G401 (cell line): ENCODE data around the gene LRRN2. TPM values are rescaled to one million over a fixed set of nuclear protein-coding genes. Genes with fewer than 3 reads are reported as not detected.

ENCODE experiments used
- DNase-seq: peaks from one replicate; pipeline ENCODE4 v3.0.0-alpha.2; 2015; ENCODE audit warnings: low spot score
- in situ Hi-C: cut with HindIII; loops from 2 replicates; pipeline ENCODE4 v1.10.0; 2016; ENCODE audit warnings: low sequenced_read_pairs, mixed read lengths
- total RNA-seq: library from RNA; depleted of rRNA; stranded (reverse); fragments of >200 nt; shearing (Covaris generic); gene quantifications from 2 replicates; pipeline ENCODE4 v1.2.3, GENCODE V29; 2014; rRNA removed

Gene LRRN2
- total RNA-seq, 1 experiment from 2014 or later, result 0.44 TPM

DNA sequence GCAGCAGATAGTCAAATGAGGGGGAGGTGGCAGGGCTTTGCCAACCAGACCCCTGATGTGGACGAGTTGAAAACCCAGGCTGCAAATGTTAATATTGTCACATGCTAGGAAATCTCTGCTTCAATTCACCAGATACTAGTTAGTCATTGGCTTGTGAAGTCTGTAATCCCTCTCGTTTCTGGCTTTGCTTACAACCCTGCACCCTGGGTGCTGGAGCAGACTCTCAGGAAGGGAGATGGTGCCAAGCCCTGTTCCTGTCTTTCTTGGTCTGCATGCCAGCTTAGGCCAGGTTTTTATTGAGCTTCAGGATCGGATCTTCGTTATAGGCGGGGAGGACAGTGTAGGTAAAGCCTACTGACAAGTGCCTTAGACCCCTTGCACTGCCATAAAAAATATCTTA is 116.1 kb downstream of the LRRN2 start:
- in situ Hi-C loops, result no loop called here
- DNase-seq, result peak; percentile 82

DNA sequence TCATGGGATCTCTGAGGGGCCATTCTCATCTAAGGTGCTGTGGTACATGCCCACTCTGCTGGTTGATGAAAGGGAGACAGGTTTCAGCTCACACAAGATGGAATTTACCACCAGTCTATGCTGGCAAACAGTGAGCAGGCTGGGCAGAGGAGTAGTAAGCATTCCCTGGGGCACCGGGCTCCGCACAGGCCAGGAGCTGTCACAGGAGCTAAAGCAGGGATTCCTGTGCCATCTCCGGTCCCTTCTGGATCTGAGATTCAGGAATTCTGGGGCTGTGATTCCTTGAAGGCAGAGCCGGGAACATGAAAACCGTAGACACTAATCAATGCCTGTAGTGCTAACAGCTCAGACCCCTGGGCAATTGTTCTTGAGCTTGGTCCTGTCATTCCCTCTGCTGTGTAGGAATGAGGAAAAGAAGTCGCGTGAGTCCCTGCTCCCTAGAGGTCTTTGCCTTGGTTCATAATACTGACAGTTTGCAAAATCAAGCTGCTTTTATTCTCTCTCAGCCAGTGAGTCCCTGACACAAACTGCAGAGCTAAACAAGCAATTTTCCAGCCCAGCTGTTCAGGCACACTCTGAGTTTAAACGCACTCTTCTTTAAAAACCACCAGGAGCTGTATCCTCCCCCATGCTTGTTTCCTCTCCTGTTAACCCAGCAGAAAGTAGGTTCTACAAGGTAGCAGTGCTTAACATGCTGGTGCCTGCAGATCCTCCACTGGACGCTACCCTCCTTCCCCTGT is 116.8 kb downstream of the LRRN2 start:
- in situ Hi-C loops, result no loop called here
- peak; percentile 26 for DNase-seq

Other genes starting within 250 kb of the LRRN2 start
- gene PIK3C2B, start 190.9 kb downstream of the LRRN2 start, total RNA-seq, result 22.1 and 23.6 TPM in 2 replicates
- 6.1 and 7.7 TPM in 2 replicates for gene MDM4, start 169.3 kb downstream of the LRRN2 start, total RNA-seq
- not detected in 2 replicates for gene NFASC, start 185.1 kb upstream of the LRRN2 start, total RNA-seq